Pancreas (tissue), 10 donors: ENCODE measurements around the gene PAK6. TPM values are rescaled to one million over a fixed set of nuclear protein-coding genes. Genes with fewer than 3 reads are reported as not detected.

Source experiments
- ATAC-seq, 4 donors: fragments of 200-7000 bp; cut with Tn5 transposase; one replicate each; pipeline versions ENCODE4 v1.8.0 to v1.9.1; 2020; ENCODE audit warnings: mild to moderate bottlenecking in 4 of 4, moderate library complexity in 4 of 4
- DNase-seq, 6 donors: peaks; one replicate each; pipeline ENCODE4 v3.0.0-alpha.2; 2020
- FAIRE-seq: peaks from 2 replicates; lab custom pipeline; 2012; peaks lifted over from hg19 to GRCh38; lab: Jason Lieb, UNC
- H3K27ac ChIP-seq, 4 donors: fragments of 200-600 bp; sonication (generic); 1 replicate in 3 of 4; 2 replicates in 1 of 4; pipeline versions ENCODE4 v1.5.0 to v1.8.0; 2020
- H3K27me3 ChIP-seq, 4 donors: fragments of 200-600 bp; one replicate each; pipeline ENCODE4 v1.8.0; 2021
- H3K36me3 ChIP-seq, 3 donors: fragments of 200-600 bp; sonication (generic) in 1 of 3; one replicate each; pipeline versions ENCODE4 v1.5.0 to v1.8.0; 2020 to 2021
- H3K4me1 ChIP-seq, 3 donors: fragments of 200-600 bp; one replicate each; pipeline ENCODE4 v1.8.0; 2021
- H3K4me3 ChIP-seq, 4 donors: fragments of 200-600 bp; sonication (generic) in 2 of 4; one replicate each; pipeline versions ENCODE4 v1.5.0 to v1.8.0; 2020 to 2021
- H3K9me3 ChIP-seq, 4 donors: fragments of 200-600 bp; one replicate each; pipeline ENCODE4 v1.8.0; 2021
- CTCF ChIP-seq, 4 donors: fragments of 200-600 bp; sonication (generic) in 3 of 4; IDR thresholded peaks; one replicate each; pipeline versions ENCODE4 v1.5.0 to v1.8.0; 2021; ENCODE audit warnings: antibody characterized with exemption in 4 of 4
- WGBS, 2 donors: extraction: QIAGEN DNeasy Blood & Tissue Kit; methylation state at CpG; one replicate each; pipeline ENCODE4 v1.1.7; 2013; 5-methylcytosine and 5-hydroxymethylcytosine counted together
- intact Hi-C, 3 donors: fragments of 100-400 bp; cut with DNase I; formaldehyde crosslinking; loops; one replicate each; pipeline versions ENCODE4 v1.11.1 to v1.14.2; 2022
- polyA plus RNA-seq, 2 donors: library from polyadenylated mRNA; stranded (reverse); fragments of 200-250 nt; gene quantifications; one replicate each; pipeline ENCODE4 v1.2.3, GENCODE V29; 2013
- total RNA-seq, 6 donors: library from RNA; stranded (reverse); fragmentation: NEBNext Ultra II Directional in 4 of 6; extraction: Animal tissue kit (Norgen Biotek cat#: 25700) in 4 of 6; gene quantifications; one replicate each; pipeline versions ENCODE4 v1.2.1 to v1.2.4, GENCODE V29; 2021 to 2023
- donor health status: healthy with polysubstance abuse.
- donor health status: DM: no; HTN: no; CAD: no; lungs with moderate emphysema.
- donor health status: DM: no; HTN: no; CAD: no.
- donor health status: control.
- donor health status: control.
- donor health status: Bipolar disorder and iron deficiency.
- donor health status: DM: yes; HTN: yes; CAD: no.
- donor health status: DM: no; HTN: no; CAD: no.
- donor health status: DM: no; HTN: no; CAD: no.
- donor health status: DM: yes; HTN: yes; CAD: no.

PAK6 gene
- total and polyA plus RNA-seq, 8 donors, result 3.2 to 6.4 (median 4.6) TPM

GRCh38 chr15:40301467-40302179, 62.8 kb downstream of the PAK6 start:
- FAIRE-seq, result no peak

GRCh38 chr15:40302288-40302886, 63.5 kb downstream of the PAK6 start:
- no peak for TF ChIP-seq CTCF (IDR thresholded peaks at IDR 0.05)
- ATAC-seq (no peak), FAIRE-seq (no peak), DNase-seq (peak in 2 of 6 donors; percentile 16 to 49)
- H3K36me3 ChIP-seq, result no peaks in the 10 kb centered on the region
- no peaks in the 10 kb centered on the region for H3K9me3 ChIP-seq
- intact Hi-C loops, result no loop called here
- no peak overlapping the region for H3K4me3 ChIP-seq
- no peaks in the 10 kb centered on the region for H3K27me3 ChIP-seq
- H3K27ac ChIP-seq, result no peak overlapping the region
- H3K4me1 ChIP-seq, result no peaks in the 10 kb centered on the region
- WGBS, 2 donors, result 86 to 90% methylated on average over 19 of the region's 19 CpGs

More at GRCh38 chr15:40301467-40302179, 62.8 kb downstream of the PAK6 start:
- no peaks in the 10 kb centered on the region for H3K9me3 ChIP-seq
- ATAC-seq (peak in 1 of 4 donors; percentile 31), DNase-seq (peak in 2 of 6 donors; percentile 9 to 42)
- intact Hi-C loops, result no loop called here
- H3K27ac ChIP-seq, result no peak overlapping the region
- H3K27me3 ChIP-seq, result no peaks in the 10 kb centered on the region
- 72 to 74% methylated on average over 12 of the region's 12 CpGs for WGBS, 2 donors
- no peak for TF ChIP-seq CTCF (IDR thresholded peaks at IDR 0.05)
- no peaks in the 10 kb centered on the region for H3K4me1 ChIP-seq
- no peak overlapping the region for H3K4me3 ChIP-seq
- H3K36me3 ChIP-seq, result no peaks in the 10 kb centered on the region

GRCh38 chr15:40302981-40303380, 64.1 kb downstream of the PAK6 start:
- 56 to 65% methylated on average over 10 to 11 of the region's 11 CpGs for WGBS, 2 donors
- DNase-seq (peak in 2 of 6 donors; percentile 21 to 40), FAIRE-seq (no peak), ATAC-seq (no peak)
- TF ChIP-seq CTCF (IDR thresholded peaks at IDR 0.05), result no peak
- H3K27ac ChIP-seq, result no peak overlapping the region
- no peaks in the 10 kb centered on the region for H3K36me3 ChIP-seq
- intact Hi-C loops, result no loop called here
- no peaks in the 10 kb centered on the region for H3K9me3 ChIP-seq
- no peak overlapping the region for H3K4me3 ChIP-seq
- no peaks in the 10 kb centered on the region for H3K4me1 ChIP-seq
- no peaks in the 10 kb centered on the region for H3K27me3 ChIP-seq

GRCh38 chr15:40303576-40303975, 64.7 kb downstream of the PAK6 start:
- no peak for DNase-seq
- Histone ChIP-seq H3K36me3 (no peaks in the 10 kb centered on the region), H3K9me3 (no peaks in the 10 kb centered on the region), H3K4me3 (no peak overlapping the region), H3K4me1 (no peaks in the 10 kb centered on the region), H3K27me3 (no peaks in the 10 kb centered on the region), H3K27ac (no peak overlapping the region)
- 77 to 88% methylated on average over 2 of the region's 2 CpGs for WGBS, 2 donors
- no peak for ATAC-seq
- TF ChIP-seq CTCF (IDR thresholded peaks at IDR 0.05), result no peak
- FAIRE-seq, result no peak
- intact Hi-C loops, result no loop called here

- no peaks in the 10 kb centered on the region for H3K36me3 ChIP-seq
- WGBS, 2 donors, result 82 to 96% methylated on average over 4 of the region's 4 CpGs
- ATAC-seq (no peak), DNase-seq (peak in 1 of 6 donors; percentile 2), FAIRE-seq (no peak)
- H3K9me3 ChIP-seq, result no peaks in the 10 kb centered on the region
- intact Hi-C loops, result no loop called here
- no peaks in the 10 kb centered on the region for H3K4me1 ChIP-seq
- H3K4me3 ChIP-seq, result no peak overlapping the region
- no peaks in the 10 kb centered on the region for H3K27me3 ChIP-seq
- H3K27ac ChIP-seq, result no peak overlapping the region
- TF ChIP-seq CTCF (IDR thresholded peaks at IDR 0.05), result no peak
These were observed 66.4 kb downstream of the PAK6 start for GRCh38 chr15:40305281-40305680.
